PC-3 (cell line): ENCODE data around the gene NKTR. TPM values are rescaled to one million over a fixed set of nuclear protein-coding genes. Genes with fewer than 3 reads are reported as not detected.

Source experiments
- ATAC-seq: fragments of 200-7000 bp; cut with Tn5 transposase; 2 replicates; pipeline ENCODE4 v1.9.1; 2020; ENCODE audit warnings: mild to moderate bottlenecking, moderate library complexity
- BruUV-seq: library from RNA; stranded (reverse); fragments of 400-500 nt; replicated peaks from 2 replicates; lab custom pipeline; 2021; lab: Mats Ljungman, UMichigan
- CTCF ChIA-PET: fragments of 300-600 bp; sonication (Branson Sonifier 250); formaldehyde crosslinking; loops from one replicate; lab custom pipeline; 2022; ENCODE audit warnings: antibody characterized with exemption; lab: Charles Lee
- POLR2A ChIA-PET: fragments of 300-600 bp; sonication (Branson Sonifier 250); formaldehyde crosslinking; loops from one replicate; lab custom pipeline; 2022; ENCODE audit warnings: antibody characterized with exemption; ENCODE audit not compliant: unreplicated experiment; lab: Charles Lee
- DNase-seq: peaks from one replicate; pipeline ENCODE4 v3.0.0-alpha.2; 2015
- H2AFZ ChIP-seq: fragments of 300-600 bp; sonication (generic); 2 replicates; pipeline ENCODE4 v1.6.0; 2016; ENCODE audit warnings: antibody characterized with exemption, low read length
- H3F3A ChIP-seq: fragments of 300-600 bp; sonication (generic); one replicate; pipeline ENCODE4 v1.6.0; 2017; ENCODE audit warnings: antibody characterized with exemption, low read length, control low read depth, mild to moderate bottlenecking; ENCODE audit not compliant: unreplicated experiment
- H3K27ac ChIP-seq: fragments of 300-600 bp; sonication (generic); 2 replicates; pipeline ENCODE4 v1.5.1; 2016; ENCODE audit warnings: mild to moderate bottlenecking, low read length
- H3K27me3 ChIP-seq: fragments of 300-600 bp; sonication (generic); 2 replicates; pipeline ENCODE4 v1.6.1; 2016; ENCODE audit warnings: low read length, mixed read lengths
- H3K36me3 ChIP-seq: fragments of 300-600 bp; sonication (generic); 2 replicates; pipeline ENCODE4 v1.6.1; 2016; ENCODE audit warnings: low read depth, mixed run types, low read length, mixed read lengths
- H3K4me1 ChIP-seq: fragments of 300-600 bp; sonication (generic); 2 replicates; pipeline ENCODE4 v1.5.1; 2016; ENCODE audit warnings: low read length; ENCODE audit not compliant: insufficient read depth
- H3K4me2 ChIP-seq: fragments of 300-600 bp; sonication (generic); 2 replicates; pipeline ENCODE4 v1.6.0; 2016; ENCODE audit warnings: low read length
- H3K4me3 ChIP-seq: fragments of 300-600 bp; sonication (generic); 2 replicates; pipeline ENCODE4 v1.5.1; 2016; ENCODE audit warnings: mild to moderate bottlenecking, low read length, mixed read lengths
- H3K79me2 ChIP-seq: fragments of 300-600 bp; sonication (generic); 2 replicates; pipeline ENCODE4 v1.6.1; 2017; ENCODE audit warnings: low read length, mixed read lengths
- H3K9ac ChIP-seq: fragments of 300-600 bp; sonication (generic); 2 replicates; pipeline ENCODE4 v1.6.0; 2016; ENCODE audit warnings: mild to moderate bottlenecking, low read length
- H3K9me2 ChIP-seq: fragments of 300-600 bp; sonication (generic); replicated peaks from 2 replicates; pipeline ENCODE4 v1.6.1; 2016; ENCODE audit warnings: mixed run types, low read length, mixed read lengths
- H3K9me3 ChIP-seq: fragments of 300-600 bp; sonication (generic); 2 replicates; pipeline ENCODE4 v1.6.1; 2016; ENCODE audit warnings: low read length, mixed read lengths
- H4K20me1 ChIP-seq: fragments of 300-600 bp; sonication (generic); 2 replicates; pipeline ENCODE4 v1.6.1; 2016; ENCODE audit warnings: low read length, mixed read lengths
- CTCF ChIP-seq: fragments of 300-600 bp; sonication (generic); conservative IDR thresholded peaks from 2 replicates; pipeline ENCODE4 v1.5.1; 2017; ENCODE audit warnings: antibody characterized with exemption, low read depth, mild to moderate bottlenecking, low read length
- EZH2 ChIP-seq: fragments of 300-600 bp; sonication (generic); IDR thresholded peaks from one replicate; pipeline ENCODE4 v1.6.1; 2017; ENCODE audit warnings: antibody characterized with exemption, mild to moderate bottlenecking, low read length; ENCODE audit not compliant: unreplicated experiment
- EZH2phosphoT487 ChIP-seq: fragments of 300-600 bp; sonication (generic); IDR thresholded peaks from 2 replicates; pipeline ENCODE4 v1.6.1; 2018; ENCODE audit warnings: mild to moderate bottlenecking, antibody characterized with exemption, low read length, borderline replicate concordance
- intact Hi-C: fragments of 100-400 bp; cut with micrococcal nuclease; formaldehyde crosslinking; loops from 2 replicates; pipeline ENCODE4 v1.9.0; 2023
- total RNA-seq: library from RNA; depleted of rRNA; stranded (reverse); fragments of >200 nt; gene quantifications from 2 replicates; pipeline ENCODE4 v1.2.3, GENCODE V29; 2014

The NKTR gene
- total RNA-seq, 1 experiment from 2014 or later: 37.6 TPM

- DNase-seq (no peak), ATAC-seq (no peak)
- no peaks in the 10 kb centered on the region for H3K27me3 ChIP-seq
- no TSS peak for BruUV-seq
- intact Hi-C loops: no loop called here
- no peak overlapping the region for H2AFZ ChIP-seq
- no peaks in the 10 kb centered on the region for H3K79me2 ChIP-seq
- peaks cover 15% of the 10 kb centered on the region for H3K4me1 ChIP-seq
- CTCF ChIA-PET: no interaction called here
- H3K27ac ChIP-seq: no peak overlapping the region
- POLR2A ChIA-PET: no interaction called here
- no peaks in the 10 kb centered on the region for H3K36me3 ChIP-seq
- H3K9me3 ChIP-seq: no peaks in the 10 kb centered on the region
- H3F3A ChIP-seq: no peaks in the 10 kb centered on the region
- TF ChIP-seq EZH2 (no peak), EZH2phosphoT487 (no peak), CTCF (no peak)
- no peak overlapping the region for H3K4me2 ChIP-seq
- no peak overlapping the region for H3K9ac ChIP-seq
- no peak overlapping the region for H3K4me3 ChIP-seq
- H3K9me2 ChIP-seq: no peaks in the 10 kb centered on the region
- H4K20me1 ChIP-seq: no peaks in the 10 kb centered on the region
Observed at GRCh38 chr3:42685891-42686820, 85.7 kb downstream of the NKTR start.

GRCh38 chr3:42686832-42687650 is 86.6 kb downstream of the NKTR start:
- H4K20me1 ChIP-seq: no peaks in the 10 kb centered on the region
- H3K27me3 ChIP-seq: no peaks in the 10 kb centered on the region
- H3K9me3 ChIP-seq: no peaks in the 10 kb centered on the region
- no peaks in the 10 kb centered on the region for H3K36me3 ChIP-seq
- no TSS peak for BruUV-seq
- H3K4me1 ChIP-seq: peaks cover 15% of the 10 kb centered on the region
- H3K79me2 ChIP-seq: no peaks in the 10 kb centered on the region
- TF ChIP-seq EZH2phosphoT487 (no peak), EZH2 (no peak), CTCF (no peak)
- DNase-seq (no peak), ATAC-seq (no peak)
- H3K9ac ChIP-seq: no peak overlapping the region
- ChIA-PET CTCF (no interaction called here), POLR2A (no interaction called here)
- intact Hi-C loops: no loop called here
- H3K9me2 ChIP-seq: no peaks in the 10 kb centered on the region
- no peak overlapping the region for H3K4me3 ChIP-seq
- H3K4me2 ChIP-seq: no peak overlapping the region
- no peak overlapping the region for H3K27ac ChIP-seq
- no peak overlapping the region for H2AFZ ChIP-seq
- no peaks in the 10 kb centered on the region for H3F3A ChIP-seq
